ENCODE data around the gene STAC2. TPM values are rescaled to one million over a fixed set of nuclear protein-coding genes. Genes with fewer than 3 reads are reported as not detected.
A peak's percentile ranks its signal among the peaks of the same experiment; 100 is the strongest.

STAC2 gene
- total RNA-seq, 2 donors from 2014 or later, result 0.82 to 2.3 TPM

GRCh38 chr17:39200957-39201510, 24.7 kb downstream of the STAC2 start:
- no peak for TF ChIP-seq CTCF (IDR thresholded peaks at IDR 0.05)

GRCh38 chr17:39200070-39200879, 25.5 kb downstream of the STAC2 start, which contains the start of gene RPL19:
TSS of gene RPL19 (plus strand) at chr17:39200283. CDS start at chr17:39200345, 62 bp downstream.
- Histone ChIP-seq H3K27me3 (no peaks in the 10 kb centered on the region), H3K27ac (peak within 1 kb of the TSS; percentile 93 to 96), H3K4me3 (peak within 1 kb of the TSS; percentile 92 to 96), H3K4me1 (peaks cover 0 to 41% of the 10 kb centered on the region in 2 donors), H3K9me3 (no peaks in the 10 kb centered on the region), H3K36me3 (peaks cover 41% of the 10 kb centered on the region)
- peak; percentile 81 for DNase-seq (ENCODE audit: low spot score)
- no peak for TF ChIP-seq CTCF (IDR thresholded peaks at IDR 0.05)

More at GRCh38 chr17:39200957-39201510, 24.7 kb downstream of the STAC2 start:
- peak overlapping the region; percentile 92 to 96 for H3K4me3 ChIP-seq
- peaks cover 0 to 33% of the 10 kb centered on the region in 2 donors for H3K4me1 ChIP-seq
- H3K9me3 ChIP-seq, result no peaks in the 10 kb centered on the region
- no peaks in the 10 kb centered on the region for H3K27me3 ChIP-seq
- peak overlapping the region; percentile 93 to 96 for H3K27ac ChIP-seq
- peaks cover 42% of the 10 kb centered on the region for H3K36me3 ChIP-seq
- DNase-seq (ENCODE audit: low spot score), result no peak

- Histone ChIP-seq H3K27ac (peak overlapping the region; percentile 93 to 96), H3K4me3 (peak overlapping the region; percentile 92 to 96), H3K9me3 (no peaks in the 10 kb centered on the region), H3K4me1 (peaks cover 0 to 46% of the 10 kb centered on the region in 2 donors), H3K36me3 (peaks cover 36% of the 10 kb centered on the region), H3K27me3 (no peaks in the 10 kb centered on the region)
- no peak for TF ChIP-seq CTCF (IDR thresholded peaks at IDR 0.05)
- peak; percentile 95 for DNase-seq (ENCODE audit: low spot score)
These were observed 26.0 kb downstream of the STAC2 start for GRCh38 chr17:39199820-39200069.

GRCh38 chr17:39198186-39198566, 27.6 kb downstream of the STAC2 start:
- H3K36me3 ChIP-seq, result peaks cover 20% of the 10 kb centered on the region
- peaks cover 0 to 60% of the 10 kb centered on the region in 2 donors for H3K4me1 ChIP-seq
- no peak for DNase-seq (ENCODE audit: low spot score)
- no peaks in the 10 kb centered on the region for H3K27me3 ChIP-seq
- H3K9me3 ChIP-seq, result no peaks in the 10 kb centered on the region
- TF ChIP-seq CTCF (IDR thresholded peaks at IDR 0.05), result no peak
- peak overlapping the region; percentile 81 to 86 for H3K27ac ChIP-seq
- peak overlapping the region; percentile 62 to 82 for H3K4me3 ChIP-seq

GRCh38 chr17:39197380-39198185, 28.2 kb downstream of the STAC2 start, which contains the start of gene CACNB1:
TSS of gene CACNB1 (minus strand) at chr17:39197669. CDS start at chr17:39197495, 174 bp downstream.
- Histone ChIP-seq H3K27me3 (no peaks in the 10 kb centered on the region), H3K4me1 (peaks cover 0 to 60% of the 10 kb centered on the region in 2 donors)
- DNase-seq (ENCODE audit: low spot score), result peak; percentile 68

More at GRCh38 chr17:39197380-39198185, 28.2 kb downstream of the STAC2 start, which contains the start of gene CACNB1:
- peaks cover 14% of the 10 kb centered on the region for H3K36me3 ChIP-seq
- H3K9me3 ChIP-seq, result no peaks in the 10 kb centered on the region
- peak within 1 kb of the TSS; percentile 62 to 82 for H3K4me3 ChIP-seq
- no peak for TF ChIP-seq CTCF (IDR thresholded peaks at IDR 0.05)
- peak within 1 kb of the TSS; percentile 81 to 86 for H3K27ac ChIP-seq

All from right atrium auricular region (tissue), 2 donors.